Body of pancreas (tissue), 4 donors: ENCODE results near the gene SLC25A6. TPM values are rescaled to one million over a fixed set of nuclear protein-coding genes. Genes with fewer than 3 reads are reported as not detected.

Experiments
- ATAC-seq: fragments of 150-250 bp; one replicate; pipeline ENCODE4 v1.9.1; 2016
- DNase-seq, 4 donors: peaks; one replicate each; pipeline ENCODE4 v3.0.0-alpha.2; 2019
- H3K27ac ChIP-seq, 4 donors: fragments of 200-600 bp; sonication (generic); 1 replicate in 3 of 4; 2 replicates in 1 of 4; pipeline versions ENCODE4 v1.5.1 to v1.6.1; 2016 to 2019; ENCODE audit warnings: mild to moderate bottlenecking in 1 of 4, mixed read lengths in 1 of 4, moderate library complexity in 1 of 4
- H3K27me3 ChIP-seq, 2 donors: fragments of 200-600 bp; sonication (generic); one replicate each; pipeline ENCODE4 v1.6.0; 2016; ENCODE audit warnings: mild to moderate bottlenecking in 1 of 2
- H3K36me3 ChIP-seq, 2 donors: fragments of 200-600 bp; sonication (generic); replicated peaks in 1 of 2; 2 replicates each; pipeline ENCODE4 v1.5.1; 2016; ENCODE audit warnings: low read depth in 2 of 2; ENCODE audit not compliant: insufficient read depth in 1 of 2
- H3K4me1 ChIP-seq: fragments of 200-600 bp; sonication (generic); one replicate; pipeline ENCODE4 v1.6.0; 2016
- H3K4me3 ChIP-seq, 2 donors: fragments of 200-600 bp; sonication (generic); 1 replicate in 1 of 2; 2 replicates in 1 of 2; pipeline ENCODE4 v1.5.1; 2016 to 2019
- H3K9me3 ChIP-seq, 3 donors: fragments of 200-600 bp; sonication (generic); 1 replicate in 2 of 3; 2 replicates in 1 of 3; pipeline ENCODE4 v1.5.1; 2016
- POLR2A ChIP-seq, 3 donors: fragments of 450-650 bp; IDR thresholded peaks; one replicate each; pipeline ENCODE4 v1.6.1; 2016; ENCODE audit warnings: antibody characterized with exemption in 3 of 3, mild to moderate bottlenecking in 2 of 3
- whole genome bisulfite sequencing, 2 donors: methylation state at CpG; one replicate each; pipeline ENCODE4 v1.1.5; 2017; 5-methylcytosine and 5-hydroxymethylcytosine counted together
- intact Hi-C: fragments of 100-400 bp; cut with DNase I; formaldehyde crosslinking; loops from one replicate; pipeline ENCODE4 v1.15.1; 2023
- total RNA-seq, 2 donors: library from RNA; depleted of rRNA; stranded (reverse); fragments of >200 nt; gene quantifications; one replicate each; pipeline ENCODE4 v1.1.0, GENCODE V29; 2016
- TF ChIP-seq, protein P1 (sequence below), 7 experiments: fragments of 450-650 bp in 4 of 7; fragments of 200-600 bp in 3 of 7; sonication (generic) in 3 of 7; IDR thresholded peaks; one replicate each; pipeline ENCODE4 v1.5.1; 2016 to 2019; ENCODE audit warnings: antibody characterized with exemption in 7 of 7

Gene SLC25A6
- total RNA-seq, 2 donors from 2014 or later: 180 to 338 TPM

DNA sequence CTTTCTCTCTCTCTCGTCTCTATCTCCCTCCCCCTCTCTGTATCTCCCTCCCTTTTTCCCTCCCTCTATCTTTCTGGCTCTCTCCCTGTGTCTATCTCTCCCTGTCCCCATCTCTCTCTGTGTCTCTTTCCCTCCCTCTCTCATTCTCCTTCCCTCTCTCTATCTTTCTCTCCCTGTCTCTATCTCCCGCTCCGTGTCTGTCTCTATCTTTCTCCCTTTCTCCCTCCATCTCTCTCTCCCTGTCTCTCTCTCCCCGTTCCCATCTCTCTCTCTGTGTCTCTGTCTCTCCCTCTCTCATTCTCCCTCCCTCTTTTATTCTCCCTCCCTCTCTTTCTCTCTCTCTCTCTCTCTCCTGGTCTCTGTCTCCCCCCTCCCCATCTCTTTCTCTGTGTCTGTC, 32.4 kb downstream of the SLC25A6 start:
- intact Hi-C loops: no loop called here
- no peaks in the 10 kb centered on the region for H3K9me3 ChIP-seq
- 81 to 92% methylated on average over 4 of the region's 4 CpGs for WGBS, 2 donors
- H3K4me1 ChIP-seq: no peaks in the 10 kb centered on the region
- no peak overlapping the region for H3K4me3 ChIP-seq
- peaks cover 0 to 2% of the 10 kb centered on the region in 2 donors for H3K36me3 ChIP-seq
- H3K27ac ChIP-seq: no peak overlapping the region
- ATAC-seq (no peak), DNase-seq (no peak)
- TF ChIP-seq, protein P1, sequence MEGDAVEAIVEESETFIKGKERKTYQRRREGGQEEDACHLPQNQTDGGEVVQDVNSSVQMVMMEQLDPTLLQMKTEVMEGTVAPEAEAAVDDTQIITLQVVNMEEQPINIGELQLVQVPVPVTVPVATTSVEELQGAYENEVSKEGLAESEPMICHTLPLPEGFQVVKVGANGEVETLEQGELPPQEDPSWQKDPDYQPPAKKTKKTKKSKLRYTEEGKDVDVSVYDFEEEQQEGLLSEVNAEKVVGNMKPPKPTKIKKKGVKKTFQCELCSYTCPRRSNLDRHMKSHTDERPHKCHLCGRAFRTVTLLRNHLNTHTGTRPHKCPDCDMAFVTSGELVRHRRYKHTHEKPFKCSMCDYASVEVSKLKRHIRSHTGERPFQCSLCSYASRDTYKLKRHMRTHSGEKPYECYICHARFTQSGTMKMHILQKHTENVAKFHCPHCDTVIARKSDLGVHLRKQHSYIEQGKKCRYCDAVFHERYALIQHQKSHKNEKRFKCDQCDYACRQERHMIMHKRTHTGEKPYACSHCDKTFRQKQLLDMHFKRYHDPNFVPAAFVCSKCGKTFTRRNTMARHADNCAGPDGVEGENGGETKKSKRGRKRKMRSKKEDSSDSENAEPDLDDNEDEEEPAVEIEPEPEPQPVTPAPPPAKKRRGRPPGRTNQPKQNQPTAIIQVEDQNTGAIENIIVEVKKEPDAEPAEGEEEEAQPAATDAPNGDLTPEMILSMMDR (IDR thresholded peaks at IDR 0.05): no peak
- no peak for TF ChIP-seq POLR2A (IDR thresholded peaks at IDR 0.05)
- no peaks in the 10 kb centered on the region for H3K27me3 ChIP-seq

DNA sequence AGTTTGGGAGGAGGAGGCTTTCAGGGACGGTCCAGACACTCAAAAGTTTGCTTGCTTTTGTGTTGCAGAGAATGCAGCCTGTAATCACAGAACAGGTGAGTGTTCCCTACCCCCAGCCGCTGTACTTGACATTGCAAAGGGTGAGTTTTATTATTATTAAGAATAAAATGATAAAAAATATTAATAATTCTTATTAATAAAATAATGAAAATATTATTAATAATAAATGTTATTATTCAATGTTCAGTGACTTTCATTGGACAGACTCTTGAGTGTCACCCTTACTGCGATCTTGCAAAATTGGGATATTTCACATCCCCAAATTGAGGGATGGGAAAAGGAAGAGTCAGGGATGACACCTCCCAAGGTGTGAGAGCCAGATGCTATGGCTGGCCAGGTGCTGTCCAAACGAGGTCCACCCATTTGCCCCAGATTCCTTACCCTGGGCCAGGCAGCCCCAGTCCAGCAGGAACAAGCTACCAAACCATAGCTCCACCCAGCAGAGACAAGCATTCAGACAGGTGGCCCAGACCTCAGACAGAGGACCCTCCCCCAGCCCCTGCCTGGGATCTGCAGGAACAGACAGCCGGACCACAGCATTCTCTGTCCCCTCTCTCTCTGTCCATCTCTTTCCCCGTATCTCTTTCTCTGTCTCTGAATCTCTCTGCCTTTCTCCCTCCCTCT, 33.0 kb downstream of the SLC25A6 start:
- H3K4me1 ChIP-seq: no peaks in the 10 kb centered on the region
- no peak overlapping the region for H3K27ac ChIP-seq
- H3K27me3 ChIP-seq: no peaks in the 10 kb centered on the region
- no peak overlapping the region for H3K4me3 ChIP-seq
- no peaks in the 10 kb centered on the region for H3K9me3 ChIP-seq
- WGBS, 2 donors: 81 to 90% methylated on average over 6 of the region's 6 CpGs
- no peak for TF ChIP-seq POLR2A (IDR thresholded peaks at IDR 0.05)
- TF ChIP-seq, protein P1 (IDR thresholded peaks at IDR 0.05): no peak
- peaks cover 0 to 2% of the 10 kb centered on the region in 2 donors for H3K36me3 ChIP-seq
- no peak for ATAC-seq
- intact Hi-C loops: no loop called here
- DNase-seq: no peak

DNA sequence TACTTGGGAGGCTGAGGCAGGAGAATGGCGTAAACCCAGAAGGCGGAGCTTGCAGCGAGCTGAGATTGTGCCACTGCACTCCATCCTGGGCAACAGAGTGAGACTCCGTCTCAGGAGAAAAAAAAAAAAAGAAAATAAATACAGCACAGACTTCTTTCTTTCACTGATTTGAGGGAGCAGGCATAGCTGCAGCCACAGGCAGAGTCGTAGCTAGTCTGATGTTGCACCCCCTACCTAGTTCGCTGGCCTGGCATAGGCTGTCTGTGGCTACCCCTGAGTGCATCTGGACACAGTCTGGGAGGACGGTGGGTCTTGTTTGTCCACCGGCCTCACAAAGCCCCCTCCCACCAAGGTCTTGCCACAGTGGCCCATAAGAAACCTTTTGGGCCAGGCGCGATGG, 33.9 kb downstream of the SLC25A6 start:
- 98 to 99% methylated on average over 9 to 10 of the region's 10 CpGs for WGBS, 2 donors
- ATAC-seq: no peak
- H3K27me3 ChIP-seq: no peaks in the 10 kb centered on the region
- no peak for DNase-seq
- no peak for TF ChIP-seq POLR2A (IDR thresholded peaks at IDR 0.05)
- TF ChIP-seq, protein P1 (IDR thresholded peaks at IDR 0.05): no peak
- H3K36me3 ChIP-seq: peaks cover 0 to 2% of the 10 kb centered on the region in 2 donors
- H3K4me1 ChIP-seq: no peaks in the 10 kb centered on the region
- no peaks in the 10 kb centered on the region for H3K9me3 ChIP-seq
- H3K27ac ChIP-seq: no peak overlapping the region
- intact Hi-C loops: no loop called here
- H3K4me3 ChIP-seq: no peak overlapping the region

DNA sequence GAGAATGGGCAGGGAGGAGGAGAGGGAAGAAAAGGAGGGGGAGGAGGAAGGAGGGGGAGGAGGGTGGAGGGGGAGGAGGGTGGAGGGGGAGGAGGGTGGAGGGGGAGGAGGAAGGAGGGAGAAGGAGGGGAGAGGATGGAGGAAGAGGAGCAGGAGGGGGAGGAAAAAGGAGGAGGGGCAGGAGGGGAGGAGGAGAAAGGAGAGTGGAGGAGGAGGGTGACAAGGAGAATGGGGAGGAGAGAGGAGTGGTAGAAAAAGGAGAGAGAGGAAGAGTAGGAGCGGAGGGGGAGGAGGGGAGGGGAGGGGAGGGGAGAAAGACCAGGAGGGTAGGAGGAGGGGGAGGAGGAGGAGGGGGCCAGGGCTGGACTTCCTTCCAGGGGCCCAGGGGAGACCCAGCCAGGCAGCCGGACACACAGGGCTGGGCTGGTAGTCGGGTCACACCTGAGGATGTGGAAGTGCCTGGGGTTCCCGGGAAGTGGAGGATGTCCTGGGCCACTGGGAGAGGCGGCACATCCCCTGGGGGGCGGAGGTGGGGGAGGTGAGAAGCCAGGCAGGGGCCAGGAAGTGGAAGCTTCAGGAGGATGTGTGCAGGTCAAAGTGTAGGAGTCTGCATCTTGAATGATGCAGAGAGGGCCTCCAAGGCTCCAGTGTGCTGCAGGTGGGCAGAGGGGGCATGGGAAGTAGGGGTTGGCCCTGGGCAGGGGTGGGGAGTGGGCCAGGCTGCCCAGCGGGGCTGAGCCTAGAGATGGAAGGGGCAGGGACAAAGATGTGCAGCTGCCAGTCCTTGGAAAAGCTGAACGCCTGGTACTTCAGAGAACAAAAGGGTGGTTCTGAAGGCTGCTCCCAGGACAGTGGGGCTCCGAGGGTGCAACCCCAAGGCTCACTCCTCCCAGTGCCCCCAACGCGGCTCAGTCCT, 36.5 kb downstream of the SLC25A6 start:
- DNase-seq: no peak

More for the DNA sequence above, 36.5 kb downstream of the SLC25A6 start:
- Histone ChIP-seq H3K27me3 (no peaks in the 10 kb centered on the region), H3K9me3 (no peaks in the 10 kb centered on the region), H3K4me1 (no peaks in the 10 kb centered on the region), H3K36me3 (peaks cover 0 to 2% of the 10 kb centered on the region in 2 donors), H3K4me3 (no peak overlapping the region), H3K27ac (no peak overlapping the region)
- ATAC-seq: no peak
- WGBS, 2 donors: 39 to 47% methylated on average over 10 of the region's 11 CpGs
- intact Hi-C loops: no loop called here
- TF ChIP-seq, protein P1 (IDR thresholded peaks at IDR 0.05): no peak
- TF ChIP-seq POLR2A (IDR thresholded peaks at IDR 0.05): no peak
